Sigmoid colon (tissue), 7 donors: ENCODE measurements around the gene SERP2. TPM values are rescaled to one million over a fixed set of nuclear protein-coding genes. Genes with fewer than 3 reads are reported as not detected.

ENCODE experiments used
- DNase-seq: peaks from one replicate; pipeline ENCODE4 v3.0.0-alpha.2; 2019
- H3K27ac ChIP-seq, 4 donors: fragments of 200-600 bp; sonication (generic); one replicate each; pipeline ENCODE4 v1.5.1; 2016 to 2019; ENCODE audit warnings: mild to moderate bottlenecking in 1 of 4
- H3K27me3 ChIP-seq, 3 donors: fragments of 200-600 bp; sonication (generic); one replicate each; pipeline ENCODE4 v1.5.1; 2019; ENCODE audit warnings: mild to moderate bottlenecking in 1 of 3
- H3K36me3 ChIP-seq, 4 donors: fragments of 200-600 bp; sonication (generic); one replicate each; pipeline ENCODE4 v1.5.1; 2016 to 2019
- H3K4me1 ChIP-seq, 4 donors: fragments of 200-600 bp; sonication (generic); one replicate each; pipeline ENCODE4 v1.5.1; 2017 to 2019
- H3K4me3 ChIP-seq, 4 donors: fragments of 200-600 bp; sonication (generic); one replicate each; pipeline ENCODE4 v1.5.1; 2017 to 2019; ENCODE audit warnings: mild to moderate bottlenecking in 2 of 4, moderate library complexity in 1 of 4
- H3K9me3 ChIP-seq, 4 donors: fragments of 200-600 bp in 3 of 4; sonication (generic) in 3 of 4; one replicate each; pipeline versions ENCODE4 v1.5.1 to v1.6.1; 2013 to 2019
- CTCF ChIP-seq, 4 experiments: fragments of 450-650 bp in 3 of 4; fragments of 200-600 bp in 1 of 4; IDR thresholded peaks; one replicate each; pipeline ENCODE4 v1.5.1; 2016 to 2019; ENCODE audit warnings: antibody characterized with exemption in 4 of 4, mild to moderate bottlenecking in 3 of 4, moderate library complexity in 2 of 4
- EP300 ChIP-seq, 4 donors: sonication (generic); formaldehyde crosslinking; IDR thresholded peaks; one replicate each; pipeline ENCODE4 v1.6.1; 2017; ENCODE audit warnings: antibody characterized with exemption in 4 of 4
- POLR2A ChIP-seq, 2 donors: fragments of 450-650 bp; IDR thresholded peaks; one replicate each; pipeline ENCODE4 v1.6.1; 2016; ENCODE audit warnings: antibody characterized with exemption in 2 of 2, mild to moderate bottlenecking in 2 of 2, moderate library complexity in 2 of 2
- POLR2AphosphoS5 ChIP-seq, 4 donors: sonication (generic); formaldehyde crosslinking; IDR thresholded peaks; one replicate each; pipeline ENCODE4 v1.6.1; 2017; ENCODE audit warnings: antibody characterized with exemption in 4 of 4
- WGBS, 2 donors: extraction: QIAGEN DNeasy Blood & Tissue Kit; methylation state at CpG; one replicate each; pipeline ENCODE4 v1.1.7; 2013; 5-methylcytosine and 5-hydroxymethylcytosine counted together
- intact Hi-C: fragments of 100-400 bp; cut with DNase I; formaldehyde crosslinking; loops from one replicate; pipeline ENCODE4 v1.15.1; 2023
- polyA plus RNA-seq, 3 donors: library from polyadenylated mRNA; stranded (reverse); fragments of 200-250 nt; gene quantifications; one replicate each; pipeline ENCODE4 v1.2.3, GENCODE V29; 2013
- total RNA-seq, 4 donors: library from RNA; depleted of rRNA; stranded (reverse); fragments of >200 nt; gene quantifications; one replicate each; pipeline ENCODE4 v1.1.0, GENCODE V29; 2016
- donor health status: healthy with polysubstance abuse.
- donor health status: Bipolar disorder and iron deficiency.
- donor health status: healthy.

Gene SERP2
- total and polyA plus RNA-seq, 7 donors: 3.2 to 9.6 (median 6.9) TPM

GRCh38 chr13:44395976-44396694 is 22.5 kb downstream of the SERP2 start:
- 85 to 90% methylated on average over 8 of the region's 8 CpGs for WGBS, 2 donors
- intact Hi-C loops: no loop called here
- H3K4me3 ChIP-seq: no peak overlapping the region
- TF ChIP-seq POLR2A (IDR thresholded peaks at IDR 0.05): no peak
- TF ChIP-seq EP300 (IDR thresholded peaks at IDR 0.05): no peak
- TF ChIP-seq POLR2AphosphoS5 (IDR thresholded peaks at IDR 0.05): no peak
- no peak for TF ChIP-seq CTCF (IDR thresholded peaks at IDR 0.05)
- peaks cover 0 to 5% (median 0%) of the 10 kb centered on the region in 4 donors for H3K4me1 ChIP-seq
- H3K27ac ChIP-seq: peak overlapping the region in 2 of 4 donors; percentile 21 to 23
- no peaks in the 10 kb centered on the region for H3K9me3 ChIP-seq
- H3K27me3 ChIP-seq: no peaks in the 10 kb centered on the region
- no peak for DNase-seq
- H3K36me3 ChIP-seq: no peaks in the 10 kb centered on the region

- Histone ChIP-seq H3K27ac (peak overlapping the region; percentile 5 to 43 (median 22)), H3K27me3 (no peaks in the 10 kb centered on the region), H3K36me3 (no peaks in the 10 kb centered on the region), H3K4me1 (peaks cover 0 to 5% (median 0%) of the 10 kb centered on the region in 4 donors), H3K4me3 (no peak overlapping the region), H3K9me3 (no peaks in the 10 kb centered on the region)
- intact Hi-C loops: no loop called here
- WGBS, 2 donors: 79 to 83% methylated on average over 26 of the region's 26 CpGs
- DNase-seq: peak; percentile 61
- no peak for TF ChIP-seq CTCF (IDR thresholded peaks at IDR 0.05)
Observed at GRCh38 chr13:44396701-44397580, 23.3 kb downstream of the SERP2 start.

- Histone ChIP-seq H3K9me3 (no peaks in the 10 kb centered on the region), H3K4me3 (no peak overlapping the region), H3K4me1 (peaks cover 0 to 5% (median 0%) of the 10 kb centered on the region in 4 donors), H3K27me3 (no peaks in the 10 kb centered on the region), H3K27ac (peak overlapping the region in 3 of 4 donors; percentile 5 to 23 (median 21)), H3K36me3 (no peaks in the 10 kb centered on the region)
- WGBS, 2 donors: 80 to 93% methylated on average over 3 of the region's 3 CpGs
- TF ChIP-seq POLR2A (IDR thresholded peaks at IDR 0.05) (no peak), POLR2AphosphoS5 (IDR thresholded peaks at IDR 0.05) (no peak), CTCF (IDR thresholded peaks at IDR 0.05) (no peak), EP300 (IDR thresholded peaks at IDR 0.05) (no peak)
- intact Hi-C loops: no loop called here
- peak; percentile 37 for DNase-seq
Observed at GRCh38 chr13:44397766-44398223, 24.2 kb downstream of the SERP2 start.

GRCh38 chr13:44398606-44399005 is 25.0 kb downstream of the SERP2 start:
- TF ChIP-seq CTCF (IDR thresholded peaks at IDR 0.05) (no peak), POLR2A (IDR thresholded peaks at IDR 0.05) (no peak), EP300 (IDR thresholded peaks at IDR 0.05) (no peak), POLR2AphosphoS5 (IDR thresholded peaks at IDR 0.05) (no peak)
- no peaks in the 10 kb centered on the region for H3K9me3 ChIP-seq
- H3K27ac ChIP-seq: no peak overlapping the region
- H3K4me3 ChIP-seq: no peak overlapping the region
- H3K4me1 ChIP-seq: peaks cover 0 to 5% (median 0%) of the 10 kb centered on the region in 4 donors
- H3K27me3 ChIP-seq: no peaks in the 10 kb centered on the region
- H3K36me3 ChIP-seq: no peaks in the 10 kb centered on the region
- intact Hi-C loops: no loop called here
- peak; percentile 39 for DNase-seq
- WGBS, 2 donors: 83 to 85% methylated on average over 3 of the region's 3 CpGs
